HepG2 (cell line): Measurements from ENCODE around the gene NPIPB5. TPM values are rescaled to one million over a fixed set of nuclear protein-coding genes. Genes with fewer than 3 reads are reported as not detected.

ENCODE experiments used
- polyA plus RNA-seq, 8 experiments: library from polyadenylated mRNA; depleted of rRNA in 3 of 8; stranded (reverse) in 7 of 8; unstranded in 1 of 8; fragments of >200 nt; fragmentation: Illumina TruSeq in 4 of 8; extraction: Trizol in 4 of 8; gene quantifications; 2 replicates each; pipeline versions ENCODE4 v1.2.1 to v1.2.3, GENCODE V29; 2011 to 2016; ENCODE audit warnings: low read depth in 4 of 8, missing spikeins in 1 of 8, mixed read lengths in 1 of 8; ENCODE audit not compliant: insufficient read depth in 1 of 8
- small RNA-seq, 3 experiments: library from RNA; depleted of rRNA; stranded (forward); fragments of <200 nt; gene quantifications; one replicate each; pipeline ENCODE3, GENCODE V24; 2012; ENCODE audit warnings: low read depth in 2 of 3, low replicate concordance in 1 of 3; ENCODE audit not compliant: insufficient read length in 3 of 3, insufficient read depth in 2 of 3
- total RNA-seq, 5 experiments: library from RNA; depleted of rRNA; stranded (reverse); fragments of >200 nt; fragmentation: Illumina TruSeq; extraction: Trizol; gene quantifications; 2 replicates each; pipeline ENCODE4 v1.2.3, GENCODE V29; 2016; ENCODE audit warnings: low read depth in 1 of 5

Gene NPIPB5
- total and polyA plus RNA-seq, 2 of the 13 experiments (the other 11 are each of a cell fraction or from before 2014, with no cell fraction given) = 59.1 to 67.7 TPM

Small RNAs within 50 kb of the gene (small RNA-seq; reads per million reads assigned to genes)
- gene AC106788.1 = 0 reads per million in 3 experiments

Other genes with a start within 250 kb of the NPIPB5 start
- gene POLR3E, start 213.5 kb upstream of the NPIPB5 start, total RNA-seq (2016; rRNA removed; fragmentation: Illumina TruSeq; extraction: Trizol) = 94.8 and 135 TPM in 2 replicates
- gene POLR3E, start 213.5 kb upstream of the NPIPB5 start, polyA plus RNA-seq (2011; rRNA removed) = 262 and 280 TPM in 2 replicates
- 59.0 and 76.7 TPM in 2 replicates for gene CDR2, start 136.3 kb upstream of the NPIPB5 start, total RNA-seq (2016; rRNA removed; fragmentation: Illumina TruSeq; extraction: Trizol)
- gene CDR2, start 136.3 kb upstream of the NPIPB5 start, polyA plus RNA-seq (2011; rRNA removed) = 67.5 and 78.9 TPM in 2 replicates